GM12878 (cell line): ENCODE data around the gene NHS. TPM values are rescaled to one million over a fixed set of nuclear protein-coding genes. Genes with fewer than 3 reads are reported as not detected.

Source experiments
- ATAC-seq: fragments of 200-7000 bp; cut with Tn5 transposase; 3 replicates; pipeline ENCODE4 v1.9.1; 2020; ENCODE audit warnings: mild to moderate bottlenecking, moderate library complexity
- BruUV-seq: library from RNA; stranded (reverse); fragments of 400-500 nt; replicated peaks from 2 replicates; lab custom pipeline; 2021; lab: Mats Ljungman, UMichigan
- CTCF ChIA-PET: fragments of 300-600 bp; sonication (Branson Sonifier 250); formaldehyde crosslinking; extraction: SDS; loops from one replicate; lab custom pipeline; 2021; ENCODE audit warnings: inconsistent platforms; lab: Yijun Ruan, JAX
- POLR2A ChIA-PET: fragments of 350-600 bp; formaldehyde crosslinking; extraction: SDS; loops from one replicate; lab custom pipeline; 2021; ENCODE audit warnings: inconsistent platforms; lab: Charles Lee
- RAD21 ChIA-PET: fragments of 300-600 bp; sonication (Branson Sonifier 250); formaldehyde crosslinking; loops from one replicate; lab custom pipeline; 2023; ENCODE audit warnings: antibody characterized with exemption; ENCODE audit not compliant: unreplicated experiment; lab: Charles Lee
- SMC1A ChIA-PET: fragments of 300-600 bp; sonication (Branson Sonifier 250); formaldehyde crosslinking; loops from one replicate; lab custom pipeline; 2023; ENCODE audit not compliant: unreplicated experiment, uncharacterized antibody; lab: Charles Lee
- DNase-seq: peaks from one replicate; pipeline ENCODE4 v3.0.0-alpha.2; 2011; ENCODE audit warnings: low read depth, low spot score
- FAIRE-seq: peaks from 3 replicates; lab custom pipeline; 2011; peaks lifted over from hg19 to GRCh38; lab: Jason Lieb, UNC
- H2AFZ ChIP-seq: 2 replicates; pipeline ENCODE4 v1.6.0; 2011; ENCODE audit warnings: low read depth, low read length, control low read depth; ENCODE audit not compliant: control insufficient read depth
- H3K27ac ChIP-seq: 2 replicates; pipeline ENCODE4 v1.5.1; 2011; ENCODE audit warnings: control low read depth; ENCODE audit not compliant: control insufficient read depth, insufficient read depth
- H3K27me3 ChIP-seq, 2 experiments: replicated peaks in 1 of 2; 2 replicates each; pipeline versions ENCODE4 v1.6.0 to v1.6.1; 2011; ENCODE audit warnings: low read length in 1 of 2; ENCODE audit not compliant: control insufficient read depth in 2 of 2, insufficient read depth in 2 of 2
- H3K36me3 ChIP-seq, 2 experiments: 2 replicates each; pipeline ENCODE4 v1.5.1; 2011; ENCODE audit warnings: low read length in 1 of 2; ENCODE audit not compliant: control insufficient read depth in 2 of 2, insufficient read depth in 2 of 2
- H3K4me1 ChIP-seq: 2 replicates; pipeline ENCODE4 v1.6.1; 2011; ENCODE audit warnings: mild to moderate bottlenecking, low read length, moderate library complexity, mixed read lengths; ENCODE audit not compliant: control insufficient read depth, insufficient read depth
- H3K4me2 ChIP-seq: 2 replicates; pipeline ENCODE4 v1.6.0; 2011; ENCODE audit warnings: control low read depth; ENCODE audit not compliant: control insufficient read depth, insufficient read depth
- H3K4me3 ChIP-seq: fragments of 200-600 bp; sonication (generic); 2 replicates; pipeline ENCODE4 v1.5.1; 2016
- H3K79me2 ChIP-seq: 2 replicates; pipeline ENCODE4 v1.6.0; 2011; ENCODE audit warnings: low read length; ENCODE audit not compliant: control insufficient read depth, insufficient read depth
- H3K9ac ChIP-seq: 2 replicates; pipeline ENCODE4 v1.8.0; 2011; ENCODE audit warnings: low read length, control low read depth, mixed read lengths; ENCODE audit not compliant: control insufficient read depth, insufficient read depth
- H3K9me3 ChIP-seq: replicated peaks from 3 replicates; pipeline ENCODE4 v1.5.1; 2011; ENCODE audit warnings: mild to moderate bottlenecking, low read length; ENCODE audit not compliant: control insufficient read depth, insufficient read depth
- H4K20me1 ChIP-seq: 2 replicates; pipeline ENCODE4 v1.6.0; 2011; ENCODE audit not compliant: control insufficient read depth, insufficient read depth
- DPF2 ChIP-seq: fragments of 450-650 bp; IDR thresholded peaks from 2 replicates; pipeline ENCODE4 v1.6.1; 2017; ENCODE audit warnings: mild to moderate bottlenecking
- HCFC1 ChIP-seq: fragments of 150-350 bp; IDR thresholded peaks from 2 replicates; pipeline ENCODE4 v1.6.1; 2014; ENCODE audit warnings: low read length
- IKZF1 ChIP-seq: fragments of 450-650 bp; conservative IDR thresholded peaks from 2 replicates; pipeline ENCODE4 v1.6.1; 2017; ENCODE audit warnings: antibody characterized with exemption, mild to moderate bottlenecking
- MXI1 ChIP-seq: fragments of 150-350 bp; IDR thresholded peaks from 2 replicates; pipeline ENCODE4 v1.6.1; 2011; ENCODE audit warnings: low read depth, mild to moderate bottlenecking, inconsistent platforms, low read length, improper control_type of control experiment
- PKNOX1 ChIP-seq: fragments of 450-650 bp; IDR thresholded peaks from 2 replicates; pipeline ENCODE4 v1.6.1; 2016; ENCODE audit warnings: mild to moderate bottlenecking
- PML ChIP-seq: IDR thresholded peaks from 2 replicates; pipeline ENCODE4 v1.6.1; 2012; ENCODE audit warnings: low read length, inconsistent platforms
- RAD21 ChIP-seq: IDR thresholded peaks from 2 replicates; pipeline ENCODE4 v1.6.1; 2011; ENCODE audit warnings: mild to moderate bottlenecking, low read depth, low read length, moderate library complexity; ENCODE audit not compliant: insufficient read depth
- RELB ChIP-seq: fragments of 450-650 bp; IDR thresholded peaks from 2 replicates; pipeline ENCODE4 v1.6.1; 2017; ENCODE audit warnings: low read depth, mild to moderate bottlenecking, moderate library complexity
- SMAD1 ChIP-seq: fragments of 450-650 bp; IDR thresholded peaks from 2 replicates; pipeline ENCODE4 v1.6.1; 2018; ENCODE audit warnings: mild to moderate bottlenecking, low read depth; ENCODE audit not compliant: partially characterized antibody
- TARDBP ChIP-seq: IDR thresholded peaks from 2 replicates; pipeline ENCODE4 v1.6.1; 2016; ENCODE audit warnings: borderline replicate concordance
- TCF12 ChIP-seq: IDR thresholded peaks from 2 replicates; pipeline ENCODE4 v1.6.1; 2011; ENCODE audit warnings: low read depth, mild to moderate bottlenecking, low read length
- WGBS: methylation state at CpG from one replicate; pipeline ENCODE4 v1.1.6; 2016; ENCODE audit warnings: low lambda C conversion rate; ENCODE audit not compliant: insufficient replicate concordance, insufficient coverage; ENCODE audit errors: missing lambda C conversion rate; 5-methylcytosine and 5-hydroxymethylcytosine counted together
- in situ Hi-C: fragments of 300-500 bp; cut with MboI; formaldehyde crosslinking; loops from 9 replicates; pipeline ENCODE4 v1.14.3; 2018; ENCODE audit warnings: mixed read lengths
- intact Hi-C: fragments of 100-400 bp; cut with micrococcal nuclease; formaldehyde crosslinking; loops from one replicate; pipeline ENCODE4 v1.14.2; 2022; ENCODE audit not compliant: unreplicated experiment
- polyA plus RNA-seq, 11 experiments: library from polyadenylated mRNA; depleted of rRNA in 4 of 11; unstranded in 6 of 11; stranded (reverse) in 5 of 11; fragments of >200 nt; fragmentation: Nextera tagmentation in 4 of 11; fragmentation: Illumina TruSeq in 1 of 11; extraction: Ambion mirVana in 4 of 11; extraction: Trizol in 1 of 11; gene quantifications; 1 replicate in 1 of 11; 2 replicates in 10 of 11; pipeline versions ENCODE4 v1.2.1 to v1.2.3, GENCODE V29; 2011 to 2016; ENCODE audit warnings: inconsistent platforms in 2 of 11, missing spikeins in 2 of 11, low read depth in 1 of 11
- total RNA-seq, 4 experiments: library from RNA; depleted of rRNA in 3 of 4; stranded (reverse); fragments of >200 nt in 3 of 4; fragmentation: Illumina TruSeq in 1 of 4; extraction: Trizol in 1 of 4; gene quantifications; 2 replicates each; pipeline versions ENCODE4 v1.2.1 to v1.2.3, GENCODE V29; 2013 to 2021
- TF ChIP-seq, protein P1 (sequence below): fragments of 450-650 bp; IDR thresholded peaks from 2 replicates; pipeline ENCODE4 v1.6.1; 2017; ENCODE audit warnings: mild to moderate bottlenecking, moderate library complexity
- TF ChIP-seq, protein P2 (sequence below), 3 experiments: IDR thresholded peaks in 2 of 3; conservative IDR thresholded peaks in 1 of 3; 2 replicates each; pipeline ENCODE4 v1.5.1; 2011; ENCODE audit warnings: low read depth in 3 of 3, low read length in 3 of 3, mild to moderate bottlenecking in 3 of 3, control low read depth in 2 of 3, moderate library complexity in 2 of 3, inconsistent platforms in 1 of 3, mixed read lengths in 1 of 3; ENCODE audit not compliant: control insufficient read depth in 2 of 3, insufficient read depth in 1 of 3; ENCODE audit errors: extremely low read depth in 1 of 3
- TF ChIP-seq, protein P3 (sequence below): fragments of 450-650 bp; IDR thresholded peaks from 2 replicates; pipeline ENCODE4 v1.6.1; 2014; ENCODE audit warnings: mild to moderate bottlenecking

NHS gene
- total and polyA plus RNA-seq, 10 of the 15 experiments (the other 5 are each of a cell fraction or from before 2014, with no cell fraction given), result under 0.01 to 0.07 (median 0.03) TPM; not detected in 7

DNA sequence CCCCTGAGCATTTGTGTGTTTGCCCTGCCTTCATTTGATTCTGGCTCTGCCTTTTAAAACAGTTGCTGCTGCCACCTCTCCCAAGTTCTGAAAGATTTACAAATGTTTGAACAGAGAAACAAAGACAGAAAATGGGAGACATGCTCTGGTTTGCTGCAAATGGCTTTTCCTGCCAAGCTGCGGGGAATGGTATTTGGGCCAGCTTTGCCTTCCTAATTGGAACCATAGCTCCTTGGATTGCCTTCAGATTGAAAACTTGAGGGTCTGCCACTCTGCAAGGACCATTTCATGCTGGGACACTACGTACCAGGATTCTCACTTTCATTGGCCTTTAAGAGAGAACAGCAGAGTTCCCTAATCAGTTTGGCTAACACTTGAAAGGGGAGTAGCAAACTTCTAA lies 74.9 kb downstream of the NHS start:
- in situ Hi-C loops, result no loop called here
- H3K79me2 ChIP-seq, result no peaks in the 10 kb centered on the region
- CTCF ChIA-PET, result no interaction called here

More for the DNA sequence above, 74.9 kb downstream of the NHS start:
- Histone ChIP-seq H3K9ac (no peak overlapping the region), H4K20me1 (no peaks in the 10 kb centered on the region), H3K4me3 (no peak overlapping the region), H3K4me1 (no peaks in the 10 kb centered on the region), H3K9me3 (no peaks in the 10 kb centered on the region), H3K4me2 (no peak overlapping the region), H3K27me3 (no peaks in the 10 kb centered on the region), H2AFZ (no peak overlapping the region), H3K27ac (no peak overlapping the region), H3K36me3 (no peaks in the 10 kb centered on the region)
- FAIRE-seq (no peak), ATAC-seq (no peak), DNase-seq (no peak)
- intact Hi-C loops, result no loop called here
- SMC1A ChIA-PET, result no interaction called here
- TF ChIP-seq, protein P1, sequence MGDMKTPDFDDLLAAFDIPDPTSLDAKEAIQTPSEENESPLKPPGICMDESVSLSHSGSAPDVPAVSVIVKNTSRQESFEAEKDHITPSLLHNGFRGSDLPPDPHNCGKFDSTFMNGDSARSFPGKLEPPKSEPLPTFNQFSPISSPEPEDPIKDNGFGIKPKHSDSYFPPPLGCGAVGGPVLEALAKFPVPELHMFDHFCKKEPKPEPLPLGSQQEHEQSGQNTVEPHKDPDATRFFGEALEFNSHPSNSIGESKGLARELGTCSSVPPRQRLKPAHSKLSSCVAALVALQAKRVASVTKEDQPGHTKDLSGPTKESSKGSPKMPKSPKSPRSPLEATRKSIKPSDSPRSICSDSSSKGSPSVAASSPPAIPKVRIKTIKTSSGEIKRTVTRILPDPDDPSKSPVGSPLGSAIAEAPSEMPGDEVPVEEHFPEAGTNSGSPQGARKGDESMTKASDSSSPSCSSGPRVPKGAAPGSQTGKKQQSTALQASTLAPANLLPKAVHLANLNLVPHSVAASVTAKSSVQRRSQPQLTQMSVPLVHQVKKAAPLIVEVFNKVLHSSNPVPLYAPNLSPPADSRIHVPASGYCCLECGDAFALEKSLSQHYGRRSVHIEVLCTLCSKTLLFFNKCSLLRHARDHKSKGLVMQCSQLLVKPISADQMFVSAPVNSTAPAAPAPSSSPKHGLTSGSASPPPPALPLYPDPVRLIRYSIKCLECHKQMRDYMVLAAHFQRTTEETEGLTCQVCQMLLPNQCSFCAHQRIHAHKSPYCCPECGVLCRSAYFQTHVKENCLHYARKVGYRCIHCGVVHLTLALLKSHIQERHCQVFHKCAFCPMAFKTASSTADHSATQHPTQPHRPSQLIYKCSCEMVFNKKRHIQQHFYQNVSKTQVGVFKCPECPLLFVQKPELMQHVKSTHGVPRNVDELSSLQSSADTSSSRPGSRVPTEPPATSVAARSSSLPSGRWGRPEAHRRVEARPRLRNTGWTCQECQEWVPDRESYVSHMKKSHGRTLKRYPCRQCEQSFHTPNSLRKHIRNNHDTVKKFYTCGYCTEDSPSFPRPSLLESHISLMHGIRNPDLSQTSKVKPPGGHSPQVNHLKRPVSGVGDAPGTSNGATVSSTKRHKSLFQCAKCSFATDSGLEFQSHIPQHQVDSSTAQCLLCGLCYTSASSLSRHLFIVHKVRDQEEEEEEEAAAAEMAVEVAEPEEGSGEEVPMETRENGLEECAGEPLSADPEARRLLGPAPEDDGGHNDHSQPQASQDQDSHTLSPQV, result no peak
- TF ChIP-seq RAD21 (no peak), TARDBP (no peak), PML (no peak), RELB (no peak), PKNOX1 (no peak), IKZF1 (no peak), HCFC1 (no peak), SMAD1 (no peak), MXI1 (no peak), DPF2 (no peak), TCF12 (no peak)
- TF ChIP-seq, protein P2, sequence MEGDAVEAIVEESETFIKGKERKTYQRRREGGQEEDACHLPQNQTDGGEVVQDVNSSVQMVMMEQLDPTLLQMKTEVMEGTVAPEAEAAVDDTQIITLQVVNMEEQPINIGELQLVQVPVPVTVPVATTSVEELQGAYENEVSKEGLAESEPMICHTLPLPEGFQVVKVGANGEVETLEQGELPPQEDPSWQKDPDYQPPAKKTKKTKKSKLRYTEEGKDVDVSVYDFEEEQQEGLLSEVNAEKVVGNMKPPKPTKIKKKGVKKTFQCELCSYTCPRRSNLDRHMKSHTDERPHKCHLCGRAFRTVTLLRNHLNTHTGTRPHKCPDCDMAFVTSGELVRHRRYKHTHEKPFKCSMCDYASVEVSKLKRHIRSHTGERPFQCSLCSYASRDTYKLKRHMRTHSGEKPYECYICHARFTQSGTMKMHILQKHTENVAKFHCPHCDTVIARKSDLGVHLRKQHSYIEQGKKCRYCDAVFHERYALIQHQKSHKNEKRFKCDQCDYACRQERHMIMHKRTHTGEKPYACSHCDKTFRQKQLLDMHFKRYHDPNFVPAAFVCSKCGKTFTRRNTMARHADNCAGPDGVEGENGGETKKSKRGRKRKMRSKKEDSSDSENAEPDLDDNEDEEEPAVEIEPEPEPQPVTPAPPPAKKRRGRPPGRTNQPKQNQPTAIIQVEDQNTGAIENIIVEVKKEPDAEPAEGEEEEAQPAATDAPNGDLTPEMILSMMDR (IDR thresholded peaks at IDR 0.05 in 2 of 3, conservative IDR thresholded peaks at IDR 0.05 in 1 of 3; ENCODE audit: control insufficient read depth in 2 of 3, extremely low read depth in 1 of 3, insufficient read depth in 1 of 3, low read depth in 3 of 3, low read length in 3 of 3), result no peak
- TF ChIP-seq, protein P3, sequence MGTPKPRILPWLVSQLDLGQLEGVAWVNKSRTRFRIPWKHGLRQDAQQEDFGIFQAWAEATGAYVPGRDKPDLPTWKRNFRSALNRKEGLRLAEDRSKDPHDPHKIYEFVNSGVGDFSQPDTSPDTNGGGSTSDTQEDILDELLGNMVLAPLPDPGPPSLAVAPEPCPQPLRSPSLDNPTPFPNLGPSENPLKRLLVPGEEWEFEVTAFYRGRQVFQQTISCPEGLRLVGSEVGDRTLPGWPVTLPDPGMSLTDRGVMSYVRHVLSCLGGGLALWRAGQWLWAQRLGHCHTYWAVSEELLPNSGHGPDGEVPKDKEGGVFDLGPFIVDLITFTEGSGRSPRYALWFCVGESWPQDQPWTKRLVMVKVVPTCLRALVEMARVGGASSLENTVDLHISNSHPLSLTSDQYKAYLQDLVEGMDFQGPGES, result no peak
- POLR2A ChIA-PET, result no interaction called here
- no TSS peak for BruUV-seq
- 25% methylated on average over 2 of the region's 2 CpGs for WGBS
- RAD21 ChIA-PET, result no interaction called here
